Parathyroid adenoma (tissue), 2 donors: ENCODE data around the gene APBA2.

Experiments
- H2AFZ ChIP-seq: fragments of 300-600 bp; sonication (generic); one replicate; pipeline ENCODE4 v1.7.0; 2017; ENCODE audit warnings: antibody characterized with exemption, mild to moderate bottlenecking
- H3K27ac ChIP-seq: fragments of 300-600 bp; sonication (generic); one replicate; pipeline ENCODE4 v1.7.0; 2017
- H3K27me3 ChIP-seq: fragments of 300-600 bp; sonication (generic); one replicate; pipeline ENCODE4 v1.7.0; 2017; ENCODE audit warnings: low read length; ENCODE audit not compliant: control insufficient read depth, insufficient read depth
- H3K36me3 ChIP-seq: fragments of 300-600 bp; sonication (generic); one replicate; pipeline ENCODE4 v1.7.0; 2017; ENCODE audit warnings: low read length; ENCODE audit not compliant: control insufficient read depth, insufficient read depth
- H3K4me1 ChIP-seq: fragments of 300-600 bp; sonication (generic); one replicate; pipeline ENCODE4 v1.7.0; 2017; ENCODE audit warnings: control low read depth
- H3K4me2 ChIP-seq: fragments of 300-600 bp; sonication (generic); one replicate; pipeline ENCODE4 v1.7.0; 2017; ENCODE audit warnings: low read length
- H3K4me3 ChIP-seq: fragments of 300-600 bp; sonication (generic); one replicate; pipeline ENCODE4 v1.7.0; 2017; ENCODE audit warnings: low read depth, low read length
- H3K79me2 ChIP-seq: fragments of 300-600 bp; sonication (generic); one replicate; pipeline ENCODE4 v1.7.0; 2017; ENCODE audit warnings: control low read depth
- H3K9ac ChIP-seq: fragments of 300-600 bp; sonication (generic); one replicate; pipeline ENCODE4 v1.7.0; 2017; ENCODE audit warnings: mild to moderate bottlenecking
- H3K9me3 ChIP-seq: fragments of 300-600 bp; sonication (generic); one replicate; pipeline ENCODE4 v1.7.0; 2017; ENCODE audit warnings: low read length; ENCODE audit not compliant: control insufficient read depth
- CTCF ChIP-seq: fragments of 300-600 bp; sonication (generic); IDR thresholded peaks from one replicate; pipeline ENCODE4 v1.7.0; 2017; ENCODE audit warnings: antibody characterized with exemption, mild to moderate bottlenecking
- donor health status: primary hyperparathyroidism.

The APBA2 gene

GRCh38 chr15:28902856-28903255 lies 17.1 kb downstream of the APBA2 start:
- Histone ChIP-seq H3K4me1 (no peaks in the 10 kb centered on the region), H3K79me2 (no peaks in the 10 kb centered on the region), H3K4me2 (no peak overlapping the region), H3K27me3 (no peaks in the 10 kb centered on the region), H2AFZ (no peak overlapping the region), H3K9ac (no peak overlapping the region), H3K36me3 (no peaks in the 10 kb centered on the region), H3K4me3 (no peak overlapping the region), H3K27ac (no peak overlapping the region), H3K9me3 (no peaks in the 10 kb centered on the region)
- no peak for TF ChIP-seq CTCF

DNA sequence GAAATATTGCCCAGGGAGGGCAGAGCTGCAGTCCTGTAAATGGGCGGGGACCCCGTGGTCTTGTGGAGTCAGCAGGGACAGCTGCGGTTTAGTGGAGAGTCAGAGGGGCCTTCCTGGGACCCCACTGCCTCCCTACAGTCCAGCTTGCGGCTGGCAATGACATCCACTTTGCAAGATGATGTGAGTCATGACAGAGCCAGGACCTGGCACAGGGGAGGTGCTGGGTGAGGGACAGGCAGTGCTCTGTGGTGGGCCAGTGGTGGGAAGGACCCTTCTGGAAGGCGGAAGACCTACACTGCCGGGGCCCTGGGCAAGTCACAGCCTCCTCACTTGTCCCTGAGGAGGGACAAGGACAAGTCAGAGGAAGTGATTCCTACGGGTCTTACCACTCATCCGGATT lies 17.8 kb downstream of the APBA2 start:
- Histone ChIP-seq H3K36me3 (no peaks in the 10 kb centered on the region), H3K27me3 (no peaks in the 10 kb centered on the region)

GRCh38 chr15:28904003-28904402 lies 18.2 kb downstream of the APBA2 start:
- no peaks in the 10 kb centered on the region for H3K27me3 ChIP-seq
- no peak overlapping the region for H3K4me2 ChIP-seq
- no peaks in the 10 kb centered on the region for H3K36me3 ChIP-seq
- no peak overlapping the region for H3K27ac ChIP-seq
- no peak for TF ChIP-seq CTCF
- H2AFZ ChIP-seq: no peak overlapping the region
- no peaks in the 10 kb centered on the region for H3K79me2 ChIP-seq
- H3K4me3 ChIP-seq: no peak overlapping the region
- no peaks in the 10 kb centered on the region for H3K4me1 ChIP-seq
- no peak overlapping the region for H3K9ac ChIP-seq
- no peaks in the 10 kb centered on the region for H3K9me3 ChIP-seq

More for the DNA sequence above, 17.8 kb downstream of the APBA2 start:
- no peak overlapping the region for H3K4me3 ChIP-seq
- H3K9me3 ChIP-seq: no peaks in the 10 kb centered on the region
- H2AFZ ChIP-seq: no peak overlapping the region
- H3K79me2 ChIP-seq: no peaks in the 10 kb centered on the region
- H3K4me1 ChIP-seq: no peaks in the 10 kb centered on the region
- H3K4me2 ChIP-seq: no peak overlapping the region
- no peak for TF ChIP-seq CTCF
- H3K27ac ChIP-seq: no peak overlapping the region
- no peak overlapping the region for H3K9ac ChIP-seq

DNA sequence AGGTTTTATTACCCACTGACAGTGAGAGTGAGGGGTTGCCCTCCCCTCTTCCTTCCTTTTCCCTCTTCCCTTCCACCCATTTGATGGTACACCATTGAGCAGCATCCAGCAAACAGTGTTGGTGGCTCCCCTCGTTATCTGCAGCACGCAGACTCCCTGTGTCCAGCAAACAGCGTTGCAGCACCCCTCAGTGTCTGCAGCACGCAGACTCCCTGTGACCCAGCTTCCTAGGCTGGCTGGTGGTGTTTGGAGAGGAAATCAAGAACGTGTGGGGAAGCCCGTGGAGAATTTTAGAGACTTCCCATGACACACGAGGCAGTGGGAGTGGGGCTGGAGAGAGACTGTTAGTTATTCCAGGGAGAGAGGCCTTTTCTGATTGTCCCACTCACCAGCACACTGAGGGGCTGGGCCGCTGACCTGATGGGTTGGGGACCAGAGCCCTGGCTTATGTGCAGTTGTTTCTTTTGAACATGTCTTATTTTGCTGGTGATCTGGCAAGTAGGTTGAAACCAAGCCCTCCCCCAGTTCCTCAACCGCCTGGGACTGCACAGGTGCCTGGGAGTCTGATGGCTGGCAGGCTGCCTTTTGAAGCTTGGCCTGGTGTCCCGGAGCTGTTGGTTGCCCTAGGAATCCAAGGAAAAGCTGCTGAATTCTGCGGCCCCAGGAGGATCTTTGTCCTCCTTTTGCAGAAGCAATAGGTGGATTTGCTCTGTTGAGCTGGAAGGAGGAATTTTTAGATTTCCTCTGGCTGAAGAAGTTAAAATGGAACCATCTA lies 19.0 kb downstream of the APBA2 start:
- no peak overlapping the region for H3K4me3 ChIP-seq
- no peaks in the 10 kb centered on the region for H3K9me3 ChIP-seq
- no peaks in the 10 kb centered on the region for H3K36me3 ChIP-seq
- H3K4me2 ChIP-seq: no peak overlapping the region
- H3K79me2 ChIP-seq: no peaks in the 10 kb centered on the region
- H3K27me3 ChIP-seq: no peaks in the 10 kb centered on the region
- TF ChIP-seq CTCF: no peak
- no peak overlapping the region for H2AFZ ChIP-seq
- no peak overlapping the region for H3K9ac ChIP-seq
- no peak overlapping the region for H3K27ac ChIP-seq
- H3K4me1 ChIP-seq: no peaks in the 10 kb centered on the region
